22Rv1 (cell line): ENCODE results near the gene DIPK1B.

Experiments
- H3K27ac ChIP-seq: fragments of 450-650 bp; 2 replicates; pipeline ENCODE4 v1.5.1; 2017
- ZFX ChIP-seq: fragments of 450-650 bp; IDR thresholded peaks from 2 replicates; pipeline ENCODE4 v1.6.1; 2017; ENCODE audit warnings: antibody characterized with exemption, borderline replicate concordance
- TF ChIP-seq, protein P1 (sequence below): fragments of 450-650 bp; IDR thresholded peaks from 2 replicates; pipeline ENCODE4 v1.5.1; 2017; ENCODE audit warnings: mild to moderate bottlenecking

Gene DIPK1B

DNA sequence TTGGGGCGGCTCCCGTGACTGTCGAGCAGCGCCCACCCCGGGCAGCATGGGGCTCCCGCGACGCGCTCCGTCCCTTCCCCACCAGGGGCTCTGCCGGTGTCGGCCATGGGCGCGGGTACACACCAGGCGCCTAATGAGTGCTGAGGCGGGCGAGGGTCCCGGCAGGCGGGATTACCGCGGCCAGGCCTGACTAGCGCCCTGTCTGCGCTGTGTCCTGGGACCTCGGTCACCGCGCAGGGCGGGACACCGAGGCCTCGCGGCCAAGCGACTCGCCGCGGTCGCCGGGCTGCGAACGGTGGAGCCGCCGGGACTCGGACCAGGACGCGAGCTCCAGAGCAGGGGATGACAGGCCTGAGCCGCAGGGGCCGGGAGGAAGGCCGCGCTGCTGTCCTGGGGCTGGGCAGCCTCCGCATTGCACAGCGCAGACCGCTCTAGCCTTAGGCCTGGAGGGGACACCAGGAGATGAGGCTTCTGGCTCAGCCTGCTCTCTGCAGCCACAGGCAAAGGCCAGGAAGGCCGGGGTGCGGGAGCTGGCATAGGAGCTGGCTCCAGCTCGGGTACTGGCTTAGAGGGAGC is 16.3 kb downstream of the DIPK1B start:
- H3K27ac ChIP-seq, result peak overlapping the region; percentile 85
- TF ChIP-seq, protein P1, sequence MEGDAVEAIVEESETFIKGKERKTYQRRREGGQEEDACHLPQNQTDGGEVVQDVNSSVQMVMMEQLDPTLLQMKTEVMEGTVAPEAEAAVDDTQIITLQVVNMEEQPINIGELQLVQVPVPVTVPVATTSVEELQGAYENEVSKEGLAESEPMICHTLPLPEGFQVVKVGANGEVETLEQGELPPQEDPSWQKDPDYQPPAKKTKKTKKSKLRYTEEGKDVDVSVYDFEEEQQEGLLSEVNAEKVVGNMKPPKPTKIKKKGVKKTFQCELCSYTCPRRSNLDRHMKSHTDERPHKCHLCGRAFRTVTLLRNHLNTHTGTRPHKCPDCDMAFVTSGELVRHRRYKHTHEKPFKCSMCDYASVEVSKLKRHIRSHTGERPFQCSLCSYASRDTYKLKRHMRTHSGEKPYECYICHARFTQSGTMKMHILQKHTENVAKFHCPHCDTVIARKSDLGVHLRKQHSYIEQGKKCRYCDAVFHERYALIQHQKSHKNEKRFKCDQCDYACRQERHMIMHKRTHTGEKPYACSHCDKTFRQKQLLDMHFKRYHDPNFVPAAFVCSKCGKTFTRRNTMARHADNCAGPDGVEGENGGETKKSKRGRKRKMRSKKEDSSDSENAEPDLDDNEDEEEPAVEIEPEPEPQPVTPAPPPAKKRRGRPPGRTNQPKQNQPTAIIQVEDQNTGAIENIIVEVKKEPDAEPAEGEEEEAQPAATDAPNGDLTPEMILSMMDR, result no peak
- TF ChIP-seq ZFX, result no peak

DNA sequence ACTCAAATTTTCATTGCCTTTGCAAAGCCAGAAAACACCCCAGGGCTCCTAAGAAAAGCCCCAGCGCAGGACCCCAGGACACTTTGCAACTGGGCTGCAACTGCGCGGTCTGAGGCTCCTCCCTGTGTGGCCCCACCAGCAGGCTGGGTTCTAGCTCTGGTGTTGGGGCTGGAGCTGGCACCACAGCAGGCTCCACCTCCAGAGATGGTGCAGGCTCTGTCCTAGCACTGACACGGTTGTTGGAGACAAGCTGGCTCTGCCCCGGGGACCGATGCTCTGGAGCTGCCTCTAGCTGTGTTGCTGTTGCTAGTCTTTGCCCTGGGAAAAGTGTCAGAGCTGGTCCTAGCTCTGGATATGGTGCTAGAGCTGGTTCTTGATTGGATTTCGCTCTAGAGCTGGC is 16.8 kb downstream of the DIPK1B start:
- peak overlapping the region; percentile 85 for H3K27ac ChIP-seq
- TF ChIP-seq, protein P1, result no peak
- TF ChIP-seq ZFX, result no peak

DNA sequence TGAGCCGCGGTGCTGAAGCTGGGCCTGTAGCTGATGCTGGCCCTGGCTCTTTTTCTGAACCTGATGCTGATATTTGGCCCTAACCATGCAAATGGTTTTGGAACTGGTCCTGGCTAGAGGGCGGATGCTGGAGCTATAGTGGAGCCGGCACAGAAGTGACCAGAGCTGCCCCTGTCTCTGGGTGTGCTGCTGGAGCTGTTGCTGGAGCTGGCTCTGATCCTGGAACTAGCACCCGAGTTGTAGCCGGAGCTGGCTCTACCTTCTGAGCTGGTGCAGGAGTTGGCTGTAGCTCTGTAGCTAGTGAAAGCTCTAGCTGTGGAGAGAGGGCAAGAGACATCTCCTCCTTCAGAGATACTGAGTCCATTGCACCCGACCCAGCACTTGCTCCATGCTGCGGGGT is 17.6 kb downstream of the DIPK1B start:
- H3K27ac ChIP-seq, result no peak overlapping the region
- TF ChIP-seq ZFX, result no peak
- TF ChIP-seq, protein P1, result no peak

DNA sequence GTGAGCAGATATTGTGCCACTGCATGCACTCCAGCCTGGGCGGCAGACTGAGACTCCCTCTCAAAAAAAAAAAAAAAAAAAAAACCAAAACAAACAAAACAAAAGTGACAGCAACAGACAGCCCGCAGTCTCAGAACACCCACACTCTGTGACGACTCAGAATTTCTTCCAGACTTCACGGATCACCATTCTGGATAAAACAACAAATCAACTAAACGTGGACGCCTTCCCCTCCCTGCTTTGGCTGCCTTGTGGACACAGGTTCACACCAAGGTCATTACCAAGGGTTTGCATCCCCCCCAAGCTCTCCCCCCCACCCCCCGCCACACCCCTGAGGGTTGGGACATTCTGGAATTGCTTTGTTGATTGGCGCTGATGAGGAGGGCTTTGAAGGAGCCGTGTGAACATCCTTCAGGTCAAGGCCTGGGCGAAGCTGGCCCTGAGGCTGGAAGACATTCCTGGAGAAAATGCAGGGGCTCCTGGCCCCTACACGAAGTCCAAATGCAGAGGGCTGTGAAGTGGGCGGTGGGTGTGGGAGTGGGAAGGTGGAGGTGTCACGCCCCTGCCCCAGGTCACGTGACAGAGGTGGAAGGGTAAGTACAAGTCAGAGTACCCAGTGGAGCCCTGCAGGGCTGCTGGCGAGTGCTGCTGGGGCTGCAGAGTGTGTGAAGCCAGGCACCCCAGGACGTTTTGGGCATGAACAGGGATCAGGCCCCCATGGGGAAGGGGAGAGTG is 20.2 kb downstream of the DIPK1B start:
- H3K27ac ChIP-seq, result no peak overlapping the region
- TF ChIP-seq, protein P1, result no peak
- no peak for TF ChIP-seq ZFX

DNA sequence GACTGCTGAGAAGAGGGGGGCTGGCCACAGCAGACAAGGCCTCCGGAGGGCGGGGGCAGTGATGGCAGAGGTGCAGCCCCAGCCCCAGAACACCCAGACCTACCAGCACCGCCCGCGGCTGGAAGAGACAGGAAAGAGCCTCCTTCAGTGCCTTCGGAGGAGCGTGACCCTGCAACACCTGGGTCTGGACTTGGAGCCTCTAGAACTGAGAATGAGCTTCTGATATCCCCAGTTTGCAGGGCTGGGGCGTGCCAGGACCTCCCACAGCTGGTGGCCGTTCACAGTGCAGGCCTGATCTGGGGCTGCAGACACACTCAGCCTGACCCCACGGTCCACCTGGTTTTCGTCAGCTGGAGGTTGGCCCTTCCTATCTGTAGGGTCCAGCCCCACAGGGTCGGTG is 21.2 kb downstream of the DIPK1B start:
- H3K27ac ChIP-seq, result no peak overlapping the region
- TF ChIP-seq, protein P1, result no peak
- no peak for TF ChIP-seq ZFX

DNA sequence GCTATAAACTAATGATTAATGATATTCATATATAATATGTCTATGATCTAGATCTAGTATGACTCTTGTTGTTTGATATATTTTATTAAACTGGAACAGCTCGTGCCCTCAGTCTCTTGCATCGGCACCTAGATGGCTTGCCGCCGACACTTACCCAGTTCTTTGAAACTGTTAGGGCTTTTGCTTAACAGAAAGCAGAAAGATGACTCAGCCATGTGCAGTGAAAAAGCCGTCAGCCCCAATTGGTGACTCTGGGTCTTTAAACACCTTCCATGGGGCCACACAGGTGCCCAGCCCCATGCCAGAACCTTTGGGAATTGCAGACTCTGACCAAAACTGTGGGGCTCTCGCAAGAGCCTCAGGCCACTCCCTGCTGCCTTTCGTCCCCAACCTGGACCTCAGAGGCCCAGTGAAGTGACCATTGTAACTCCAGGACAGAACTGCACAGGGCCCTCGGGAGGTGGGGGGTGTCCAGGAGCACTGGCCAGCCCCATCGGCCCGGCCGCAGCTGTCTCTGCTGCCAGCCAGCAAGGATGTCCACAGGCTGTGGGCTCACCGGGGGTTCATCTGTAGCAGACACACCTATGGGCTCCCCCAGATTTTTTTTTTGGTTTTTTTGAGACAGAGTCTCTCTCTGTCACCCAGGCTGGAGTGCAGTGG is 22.6 kb downstream of the DIPK1B start:
- TF ChIP-seq ZFX, result no peak
- TF ChIP-seq, protein P1, result no peak
- H3K27ac ChIP-seq, result no peak overlapping the region
